ENCODE measurements around the gene SPAG5. TPM values are rescaled to one million over a fixed set of nuclear protein-coding genes. Genes with fewer than 3 reads are reported as not detected.
A peak's percentile ranks its signal among the peaks of the same experiment; 100 is the strongest.

Gene SPAG5
- total RNA-seq, 1 donor from 2014 or later, result 15.8 TPM

DNA sequence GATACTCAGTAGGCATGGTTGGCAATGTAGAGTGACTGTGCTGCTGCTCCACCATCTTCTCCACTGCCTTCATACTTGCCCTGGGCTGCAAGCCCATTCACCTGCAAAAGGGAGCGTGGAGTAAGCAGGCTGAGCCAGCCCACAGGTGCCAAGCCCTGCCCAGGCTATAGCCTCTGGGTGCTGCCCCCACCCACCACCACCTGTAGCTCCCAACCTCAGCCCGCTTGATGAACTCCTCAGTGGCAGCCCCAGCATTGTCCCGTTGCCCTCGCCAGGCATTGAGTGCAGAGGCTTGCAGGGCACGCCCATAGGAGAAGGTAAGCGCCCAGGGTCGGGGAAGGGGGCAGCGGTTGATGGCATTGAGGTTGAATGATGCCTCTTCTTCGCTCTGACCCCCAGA is 25.3 kb downstream of the SPAG5 start:
- intact Hi-C loops (cut with micrococcal nuclease), result loop anchor here (5.0 kb wide), 1 partner anchor 39 kb away; the partner anchor contains the start of gene RSKR
- Mint-ChIP-seq H3K4me3 (no peak overlapping the region), H3K4me1 (peaks cover 53% of the 10 kb centered on the region), H3K9me3 (no peaks in the 10 kb centered on the region), H3K27ac (no peak overlapping the region), H3K36me3 (ENCODE audit: low read depth) (peaks cover 18% of the 10 kb centered on the region), H3K27me3 (no peaks in the 10 kb centered on the region)
- CTCF ChIA-PET, result no interaction called here
- no peak for TF ChIP-seq CTCF (IDR thresholded peaks at IDR 0.05)
- ATAC-seq (ENCODE audit: low read depth) (no peak), DNase-seq (no peak)
- POLR2A ChIA-PET, result interaction anchor here (5.9 kb wide), 1 partner anchor 25 kb away, joined by 51 read pairs; the partner anchor contains the start of gene SPAG5

DNA sequence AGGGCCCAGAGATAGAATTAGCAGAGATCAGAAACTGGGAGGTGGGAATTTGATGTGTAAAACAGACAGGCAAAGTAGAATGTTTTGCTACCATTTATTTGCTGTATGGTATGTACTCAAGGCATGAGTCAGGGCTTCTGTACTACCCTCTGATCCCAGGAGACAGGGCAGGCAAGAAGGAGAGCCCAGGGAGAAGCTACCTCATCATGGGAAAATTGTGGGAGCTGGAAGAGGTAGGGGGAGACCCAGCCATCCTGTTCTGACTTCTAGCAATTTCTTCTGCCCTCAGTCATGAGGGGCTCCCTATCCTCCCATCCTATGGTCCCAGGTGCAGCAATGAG is 25.8 kb downstream of the SPAG5 start:
- intact Hi-C loops (cut with micrococcal nuclease), result loop anchor here (5.0 kb wide), 1 partner anchor 39 kb away; the partner anchor contains the start of gene RSKR
- POLR2A ChIA-PET, result interaction anchor here (0.5 to 5.9 kb wide), 2 partner anchors 26 to 1091 kb away, joined by 3 to 51 read pairs; partner anchors contain the start of gene SPAG5
- Mint-ChIP-seq H3K36me3 (ENCODE audit: low read depth) (peaks cover 21% of the 10 kb centered on the region), H3K27ac (no peak overlapping the region), H3K9me3 (no peaks in the 10 kb centered on the region), H3K4me3 (no peak overlapping the region), H3K4me1 (peaks cover 58% of the 10 kb centered on the region), H3K27me3 (no peaks in the 10 kb centered on the region)
- no peak for ATAC-seq (ENCODE audit: low read depth)
- no peak for TF ChIP-seq CTCF (IDR thresholded peaks at IDR 0.05)
- no peak for DNase-seq
- CTCF ChIA-PET, result interaction anchor here (1.1 kb wide), 1 partner anchor 33 kb away, joined by 3 read pairs; no protein-coding TSS in a partner anchor

- no peaks in the 10 kb centered on the region for H3K27me3 Mint-ChIP-seq
Observed at GRCh38 chr17:28572259-28573039, 26.4 kb downstream of the SPAG5 start.

GRCh38 chr17:28571361-28572122 is 27.3 kb downstream of the SPAG5 start, which contains the start of gene PIGS:
PIGS (minus strand) TSS chr17:28571524; CDS start chr17:28571496, 28 bp downstream.
- ChIA-PET CTCF (interaction anchor here (0.6 to 2.0 kb wide), 6 partner anchors 9 to 31 kb away, joined by 3 to 19 read pairs (median 3); partner anchors contain the start of gene SPAG5), POLR2A (interaction anchor here (0.6 to 9.2 kb wide), 19 partner anchors 13 to 571 kb away, joined by 3 to 160 read pairs (median 4); partner anchors contain the start of genes BLTP2, PHF12, POLDIP2 and PROCA1)
- Mint-ChIP-seq H3K27ac (peak within 1 kb of the TSS; percentile 87), H3K27me3 (no peaks in the 10 kb centered on the region), H3K36me3 (ENCODE audit: low read depth) (peaks cover 29% of the 10 kb centered on the region), H3K4me3 (peak within 1 kb of the TSS; percentile 95), H3K9me3 (no peaks in the 10 kb centered on the region), H3K4me1 (peaks cover 62% of the 10 kb centered on the region)
- TF ChIP-seq CTCF (IDR thresholded peaks at IDR 0.05), result no peak
- peak; percentile 84 for DNase-seq
- intact Hi-C loops (cut with micrococcal nuclease), result loop anchor here (1.0 to 5.0 kb wide), 3 partner anchors 19 to 41 kb away; partner anchors contain the start of genes RSKR, SPAG5 and UNC119
- peak; percentile 94 for ATAC-seq (ENCODE audit: low read depth)

More at GRCh38 chr17:28572259-28573039, 26.4 kb downstream of the SPAG5 start:
- peak overlapping the region; percentile 95 for H3K4me3 Mint-ChIP-seq
- no peaks in the 10 kb centered on the region for H3K9me3 Mint-ChIP-seq
- H3K27ac Mint-ChIP-seq, result peak overlapping the region; percentile 87
- H3K36me3 Mint-ChIP-seq (ENCODE audit: low read depth), result peaks cover 26% of the 10 kb centered on the region
- H3K4me1 Mint-ChIP-seq, result peaks cover 62% of the 10 kb centered on the region
- POLR2A ChIA-PET, result interaction anchor here (0.5 to 9.2 kb wide), 11 partner anchors 18 to 1091 kb away, joined by 3 to 160 read pairs (median 6); partner anchors contain the start of genes BLTP2, PHF12, POLDIP2 and RPL23A
- CTCF ChIA-PET, result interaction anchor here (1.0 to 2.0 kb wide), 3 partner anchors 22 to 33 kb away, joined by 3 to 19 read pairs (median 3); no protein-coding TSS in a partner anchor
- no peak for TF ChIP-seq CTCF (IDR thresholded peaks at IDR 0.05)
- DNase-seq (no peak), ATAC-seq (ENCODE audit: low read depth) (no peak)
- intact Hi-C loops (cut with micrococcal nuclease), result loop anchor here (5.0 kb wide), 1 partner anchor 40 kb away; the partner anchor contains the start of gene RSKR

All from activated B cell treated with CpG ODN at 0.5 μM for 24 hours (primary cell).